Mucosa of rectum (tissue), 2 donors: Measurements from ENCODE around the gene NAIF1.
A peak's percentile ranks its signal among the peaks of the same experiment; 100 is the strongest.

ENCODE experiments used
- H3K27ac ChIP-seq, 2 donors: one replicate each; pipeline ENCODE4 v1.7.0; 2013; ENCODE audit warnings: inconsistent platforms in 2 of 2, low read depth in 2 of 2, low read length in 2 of 2
- H3K27me3 ChIP-seq, 2 donors: one replicate each; pipeline ENCODE4 v1.7.0; 2013; ENCODE audit warnings: low read length in 2 of 2; ENCODE audit not compliant: control insufficient read depth in 2 of 2, insufficient read depth in 2 of 2
- H3K36me3 ChIP-seq, 2 donors: one replicate each; pipeline ENCODE4 v1.7.0; 2013; ENCODE audit warnings: low read length in 2 of 2; ENCODE audit not compliant: control insufficient read depth in 2 of 2, insufficient read depth in 2 of 2
- H3K4me1 ChIP-seq, 2 donors: one replicate each; pipeline ENCODE4 v1.7.0; 2013; ENCODE audit warnings: low read length in 2 of 2, mild to moderate bottlenecking in 1 of 2; ENCODE audit not compliant: control insufficient read depth in 2 of 2, insufficient read depth in 2 of 2
- H3K4me3 ChIP-seq, 2 donors: one replicate each; pipeline ENCODE4 v1.7.0; 2013; ENCODE audit warnings: low read length in 2 of 2
- H3K9ac ChIP-seq, 2 donors: one replicate each; pipeline ENCODE4 v1.7.0; 2013; ENCODE audit warnings: low read length in 2 of 2, low read depth in 1 of 2, mild to moderate bottlenecking in 1 of 2
- H3K9me3 ChIP-seq, 2 donors: one replicate each; pipeline ENCODE4 v1.7.0; 2013; ENCODE audit warnings: low read length in 2 of 2; ENCODE audit not compliant: control insufficient read depth in 2 of 2
- donor health status: healthy.
- donor health status: Normal muscosa, but diverticular disease.

Gene NAIF1

DNA sequence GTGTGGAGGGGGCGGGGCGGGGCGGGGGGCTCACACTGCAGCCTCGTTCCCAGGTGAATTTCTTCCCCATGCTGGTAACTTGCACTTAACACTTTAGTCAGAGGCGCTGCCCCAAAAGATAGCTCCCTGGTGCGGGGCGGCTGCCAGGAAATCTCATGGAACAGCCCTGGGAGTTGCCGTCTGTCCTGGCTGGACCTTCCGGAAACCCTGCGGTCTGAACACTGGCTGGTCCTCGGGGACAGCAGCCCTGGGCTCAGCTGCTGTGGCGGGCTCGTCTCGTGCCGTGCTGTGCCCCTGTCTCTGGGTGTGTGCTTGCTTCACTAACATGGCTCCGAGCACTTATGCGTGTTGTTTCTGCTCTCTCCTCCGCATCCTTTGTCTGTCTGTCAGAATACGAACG, 34.6 kb upstream of the NAIF1 start:
- no peak overlapping the region for H3K27ac ChIP-seq
- H3K9me3 ChIP-seq = no peaks in the 10 kb centered on the region
- H3K4me1 ChIP-seq = peaks cover 43 to 46% of the 10 kb centered on the region in 2 donors
- no peak overlapping the region for H3K4me3 ChIP-seq
- no peak overlapping the region for H3K9ac ChIP-seq
- H3K36me3 ChIP-seq = peaks cover 46 to 49% of the 10 kb centered on the region in 2 donors
- no peaks in the 10 kb centered on the region for H3K27me3 ChIP-seq

DNA sequence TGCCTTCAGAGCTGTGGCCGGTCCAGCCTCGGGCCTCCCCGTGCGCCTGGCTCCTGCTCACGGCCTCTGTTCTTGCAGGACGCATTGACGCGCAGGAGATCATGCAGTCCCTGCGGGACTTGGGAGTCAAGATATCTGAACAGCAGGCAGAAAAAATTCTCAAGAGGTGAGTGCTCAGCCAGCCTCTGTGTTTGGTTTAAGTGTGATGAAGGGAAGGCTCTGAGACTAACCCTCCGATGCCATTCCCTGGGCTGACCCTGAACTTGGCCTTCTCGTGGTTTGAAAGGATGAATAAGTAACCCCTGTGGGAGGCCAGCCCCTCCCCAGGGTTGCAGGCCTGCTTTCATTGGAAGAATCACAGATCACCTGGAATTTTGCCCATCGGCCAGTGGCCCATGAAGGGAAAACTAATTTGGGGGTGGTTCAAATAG, 34.1 kb upstream of the NAIF1 start:
- H3K4me1 ChIP-seq = peaks cover 43 to 46% of the 10 kb centered on the region in 2 donors
- no peaks in the 10 kb centered on the region for H3K9me3 ChIP-seq
- H3K27ac ChIP-seq = peak overlapping the region in 1 of 2 donors; percentile 0
- H3K4me3 ChIP-seq = no peak overlapping the region
- H3K36me3 ChIP-seq = peaks cover 41 to 45% of the 10 kb centered on the region in 2 donors
- no peak overlapping the region for H3K9ac ChIP-seq
- no peaks in the 10 kb centered on the region for H3K27me3 ChIP-seq

DNA sequence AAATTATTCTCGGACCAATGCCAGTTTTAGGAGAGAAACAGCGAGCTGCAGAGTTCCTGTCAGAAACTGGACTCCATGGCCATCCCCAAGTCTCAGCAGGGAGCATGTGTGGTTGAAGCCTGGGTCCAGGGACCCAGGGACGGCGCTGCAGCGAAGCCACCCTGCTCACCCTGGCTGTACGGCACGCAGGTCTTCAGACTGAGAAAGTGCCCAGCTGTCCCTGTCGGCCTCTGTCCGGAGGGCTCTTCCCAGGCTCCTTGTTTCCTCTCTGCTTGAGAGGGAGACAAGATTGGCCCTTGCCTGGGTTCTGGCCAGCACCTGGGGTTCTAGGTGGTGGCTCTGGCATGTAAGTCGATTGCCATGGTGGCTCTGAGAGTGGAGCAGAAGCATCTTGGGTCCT, 33.5 kb upstream of the NAIF1 start:
- H3K4me3 ChIP-seq = peak overlapping the region in 1 of 2 donors; percentile 77

GRCh38 chr9:128099932-128100491, 32.9 kb upstream of the NAIF1 start:
- H3K9ac ChIP-seq = peak overlapping the region; percentile 72 to 87
- H3K9me3 ChIP-seq = no peaks in the 10 kb centered on the region
- H3K4me3 ChIP-seq = peak overlapping the region; percentile 67 to 77
- H3K27ac ChIP-seq = peak overlapping the region; percentile 94 to 95
- H3K36me3 ChIP-seq = peaks cover 34 to 35% of the 10 kb centered on the region in 2 donors
- no peaks in the 10 kb centered on the region for H3K27me3 ChIP-seq
- H3K4me1 ChIP-seq = peaks cover 47% of the 10 kb centered on the region in 2 donors

More for the DNA sequence above, 33.5 kb upstream of the NAIF1 start:
- Histone ChIP-seq H3K9ac (peak overlapping the region; percentile 17 to 87), H3K9me3 (no peaks in the 10 kb centered on the region), H3K27me3 (no peaks in the 10 kb centered on the region), H3K27ac (peak overlapping the region; percentile 0 to 94), H3K4me1 (peaks cover 43 to 46% of the 10 kb centered on the region in 2 donors), H3K36me3 (peaks cover 35 to 38% of the 10 kb centered on the region in 2 donors)

GRCh38 chr9:128099231-128099931, 32.3 kb upstream of the NAIF1 start:
- H3K4me3 ChIP-seq = peak overlapping the region; percentile 67 to 77
- H3K27me3 ChIP-seq = no peaks in the 10 kb centered on the region
- peaks cover 34% of the 10 kb centered on the region in 2 donors for H3K36me3 ChIP-seq
- peak overlapping the region; percentile 94 to 95 for H3K27ac ChIP-seq
- peak overlapping the region; percentile 72 to 87 for H3K9ac ChIP-seq
- peaks cover 51 to 52% of the 10 kb centered on the region in 2 donors for H3K4me1 ChIP-seq
- H3K9me3 ChIP-seq = no peaks in the 10 kb centered on the region

DNA sequence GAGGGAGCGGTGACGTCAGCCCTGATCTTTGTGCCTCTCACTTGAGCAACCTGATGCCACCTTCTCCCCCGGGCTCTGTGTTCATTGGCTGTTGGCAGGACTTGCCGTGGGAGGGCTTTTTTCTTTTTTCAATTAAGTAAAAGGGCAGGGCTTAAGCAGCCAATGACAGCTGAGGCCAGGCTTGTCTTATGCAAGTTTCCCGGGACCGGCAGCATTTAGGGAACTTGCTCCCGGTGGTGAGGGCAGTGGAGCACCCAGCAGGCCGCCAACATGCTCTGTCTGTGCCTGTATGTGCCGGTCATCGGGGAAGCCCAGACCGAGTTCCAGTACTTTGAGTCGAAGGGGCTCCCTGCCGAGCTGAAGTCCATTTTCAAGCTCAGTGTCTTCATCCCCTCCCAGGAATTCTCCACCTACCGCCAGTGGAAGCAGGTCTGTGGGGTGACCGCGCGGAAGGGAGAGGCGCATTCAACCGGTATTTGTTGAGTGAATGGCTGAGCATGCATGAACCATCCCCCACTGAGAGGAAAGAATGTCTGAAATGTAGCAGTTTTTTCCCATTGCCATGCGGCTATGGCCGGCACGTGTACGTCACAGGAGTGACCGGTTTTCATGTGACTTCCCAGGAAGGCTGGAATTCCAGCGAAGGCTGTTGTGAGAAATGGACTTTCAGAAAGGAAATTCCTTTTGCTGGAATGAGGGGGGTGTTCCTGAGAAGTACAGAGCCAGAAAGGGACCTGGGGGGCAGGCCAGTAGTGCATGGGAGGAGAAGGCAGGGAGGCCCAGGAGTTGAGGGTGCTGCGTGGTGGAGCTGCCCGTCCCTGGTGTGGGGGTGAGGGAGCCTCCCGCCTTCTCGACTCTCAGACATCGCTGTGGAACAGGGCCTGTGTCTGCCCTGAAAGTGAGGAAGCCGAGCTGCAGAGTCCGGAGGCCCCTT, 31.4 kb upstream of the NAIF1 start:
- H3K27me3 ChIP-seq = no peaks in the 10 kb centered on the region
- peaks cover 26 to 28% of the 10 kb centered on the region in 2 donors for H3K36me3 ChIP-seq
- H3K9me3 ChIP-seq = no peaks in the 10 kb centered on the region
- peak overlapping the region; percentile 72 to 87 for H3K9ac ChIP-seq
- peak overlapping the region; percentile 94 to 95 for H3K27ac ChIP-seq
- peaks cover 47 to 51% of the 10 kb centered on the region in 2 donors for H3K4me1 ChIP-seq
- H3K4me3 ChIP-seq = peak overlapping the region; percentile 67 to 77

- Histone ChIP-seq H3K36me3 (peaks cover 18 to 19% of the 10 kb centered on the region in 2 donors), H3K27me3 (no peaks in the 10 kb centered on the region), H3K4me3 (peak overlapping the region in 1 of 2 donors; percentile 77), H3K4me1 (peaks cover 52 to 53% of the 10 kb centered on the region in 2 donors), H3K9ac (peak overlapping the region; percentile 68 to 87), H3K9me3 (no peaks in the 10 kb centered on the region), H3K27ac (peak overlapping the region; percentile 94 to 95)
Observed at GRCh38 chr9:128097543-128098296, 30.6 kb upstream of the NAIF1 start.

DNA sequence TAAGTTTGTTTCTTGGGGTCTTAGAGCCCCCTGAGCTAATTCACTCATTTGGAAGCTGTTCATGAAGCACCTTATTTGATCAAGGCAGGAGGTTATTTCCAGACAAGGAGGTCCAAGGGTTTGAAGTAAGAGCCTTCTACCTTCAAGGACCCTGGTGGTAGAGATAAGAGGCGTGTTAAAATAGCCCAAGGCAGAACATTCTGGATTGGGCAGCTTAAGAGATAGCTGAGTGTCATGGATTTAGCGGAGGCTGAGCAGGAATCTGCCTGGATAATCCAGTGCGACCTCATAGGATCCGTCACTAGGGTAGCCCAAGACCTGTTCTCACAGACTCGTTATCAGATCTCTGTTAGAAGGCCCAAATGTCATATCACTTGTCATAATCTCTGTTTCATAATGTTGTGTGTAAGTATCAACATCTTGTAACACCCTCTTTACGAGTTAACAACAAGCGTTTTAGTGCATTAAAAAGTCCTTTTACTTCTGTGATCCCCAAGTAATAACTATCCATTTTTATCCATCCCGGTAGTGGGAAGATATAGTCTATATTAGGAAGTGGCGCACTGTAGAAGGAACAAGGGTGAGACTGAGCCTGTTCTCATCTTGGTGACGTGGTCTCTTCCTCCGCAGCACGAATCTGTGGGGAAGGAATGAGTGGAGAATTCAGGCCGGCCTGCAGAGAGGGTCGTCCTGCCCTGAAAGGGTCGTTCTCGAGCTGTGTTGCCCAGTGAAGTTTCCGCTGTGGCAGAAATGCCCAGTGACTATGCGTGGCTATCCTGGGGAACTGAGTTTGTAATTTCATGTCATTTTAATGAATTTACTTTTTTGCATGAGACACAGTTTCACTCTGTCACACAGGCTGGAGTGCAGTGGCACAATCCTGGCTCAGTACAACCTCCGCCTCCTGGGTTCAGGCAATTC, 29.8 kb upstream of the NAIF1 start:
- no peak overlapping the region for H3K4me3 ChIP-seq
- peaks cover 9 to 11% of the 10 kb centered on the region in 2 donors for H3K36me3 ChIP-seq
- H3K27me3 ChIP-seq = no peaks in the 10 kb centered on the region
- H3K9me3 ChIP-seq = no peaks in the 10 kb centered on the region
- peak overlapping the region in 1 of 2 donors; percentile 94 for H3K27ac ChIP-seq
- H3K4me1 ChIP-seq = peaks cover 58 to 59% of the 10 kb centered on the region in 2 donors
- H3K9ac ChIP-seq = peak overlapping the region in 1 of 2 donors; percentile 87
